Measurements from ENCODE around the gene OR5B3.

Gene OR5B3

GRCh38 chr11:58390551-58391063, 16.1 kb downstream of the OR5B3 start:
- in situ Hi-C loops (cut with MboI; ENCODE audit: low sequenced_read_pairs) = no loop called here
- Histone ChIP-seq H3K4me3 (no peak overlapping the region), H3K9me3 (no peaks in the 10 kb centered on the region), H3K36me3 (replicated peaks) (no peaks in the 10 kb centered on the region), H3K27me3 (ENCODE audit: low read depth) (no peaks in the 10 kb centered on the region), H3K4me1 (no peaks in the 10 kb centered on the region)
- DNase-seq (ENCODE audit: low spot score in 2 of 2) = no peak

- H3K4me1 ChIP-seq = no peaks in the 10 kb centered on the region
- no peaks in the 10 kb centered on the region for H3K36me3 ChIP-seq (replicated peaks)
- no peaks in the 10 kb centered on the region for H3K27me3 ChIP-seq (ENCODE audit: low read depth)
- in situ Hi-C loops (cut with MboI; ENCODE audit: low sequenced_read_pairs) = no loop called here
- no peak for DNase-seq (ENCODE audit: low spot score in 2 of 2)
- no peaks in the 10 kb centered on the region for H3K9me3 ChIP-seq
- no peak within 1 kb of the TSS for H3K4me3 ChIP-seq
Measured at GRCh38 chr11:58358969-58359368, 47.7 kb downstream of the OR5B3 start, which contains the start of gene OR5B17. OR5B17 (minus strand) TSS chr11:58359069; CDS start chr11:58359069, 0 bp downstream.

DNA sequence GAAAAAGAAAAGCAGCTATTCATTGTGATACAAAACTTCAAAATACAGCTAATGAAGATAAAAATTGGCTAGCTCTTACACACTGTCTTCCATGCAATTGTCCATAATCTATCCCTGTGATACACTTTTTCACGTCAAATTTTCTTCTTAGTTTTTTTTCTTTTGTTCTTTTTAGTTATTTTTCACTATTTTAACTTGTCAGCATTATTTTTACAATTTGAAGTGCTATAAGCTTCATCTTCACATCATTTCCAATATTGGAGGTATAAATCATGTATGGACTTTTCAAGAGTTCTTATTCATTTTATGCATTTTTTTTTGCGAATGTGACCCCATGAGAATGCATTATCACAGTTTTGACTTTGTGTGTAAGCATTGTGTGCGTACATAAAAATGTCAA, 51.9 kb downstream of the OR5B3 start:
- no peak for DNase-seq (ENCODE audit: low spot score in 2 of 2)
- Histone ChIP-seq H3K4me1 (no peaks in the 10 kb centered on the region), H3K36me3 (replicated peaks) (no peaks in the 10 kb centered on the region), H3K4me3 (no peak overlapping the region), H3K9me3 (no peaks in the 10 kb centered on the region), H3K27me3 (ENCODE audit: low read depth) (no peaks in the 10 kb centered on the region)
- in situ Hi-C loops (cut with MboI; ENCODE audit: low sequenced_read_pairs) = no loop called here
